GM12878 (cell line): ENCODE measurements around the gene TBC1D22B. TPM values are rescaled to one million over a fixed set of nuclear protein-coding genes. Genes with fewer than 3 reads are reported as not detected.

Experiments used
- BMI1 ChIP-seq: fragments of 450-650 bp; IDR thresholded peaks from 2 replicates; pipeline ENCODE4 v1.6.1; 2016; ENCODE audit warnings: mild to moderate bottlenecking, moderate library complexity, borderline replicate concordance
- CBX3 ChIP-seq: fragments of 200-600 bp; sonication (generic); IDR thresholded peaks from 2 replicates; pipeline ENCODE4 v1.6.1; 2016; ENCODE audit warnings: low read depth, borderline replicate concordance
- CHD4 ChIP-seq: fragments of 200-600 bp; sonication (generic); IDR thresholded peaks from 2 replicates; pipeline ENCODE4 v1.6.1; 2016; ENCODE audit warnings: mild to moderate bottlenecking
- DPF2 ChIP-seq: fragments of 450-650 bp; IDR thresholded peaks from 2 replicates; pipeline ENCODE4 v1.6.1; 2017; ENCODE audit warnings: mild to moderate bottlenecking
- HDAC6 ChIP-seq: fragments of 200-600 bp; sonication (generic); IDR thresholded peaks from one replicate; pipeline ENCODE4 v1.8.0; 2017; ENCODE audit warnings: antibody characterized with exemption; ENCODE audit not compliant: unreplicated experiment
- IKZF2 ChIP-seq, 2 experiments: fragments of 450-650 bp; IDR thresholded peaks; 2 replicates each; pipeline ENCODE4 v1.6.1; 2017; ENCODE audit warnings: mild to moderate bottlenecking in 2 of 2, moderate library complexity in 2 of 2
- KDM1A ChIP-seq: fragments of 200-600 bp; sonication (generic); IDR thresholded peaks from 2 replicates; pipeline ENCODE4 v1.6.1; 2016; ENCODE audit warnings: borderline replicate concordance
- RAD51 ChIP-seq: fragments of 450-650 bp; IDR thresholded peaks from 2 replicates; pipeline ENCODE4 v1.6.1; 2016; ENCODE audit warnings: moderate library complexity, mild to moderate bottlenecking, inconsistent platforms
- RB1 ChIP-seq: fragments of 450-650 bp; formaldehyde crosslinking; IDR thresholded peaks from 2 replicates; pipeline ENCODE4 v1.6.1; 2017; ENCODE audit warnings: mild to moderate bottlenecking, borderline replicate concordance
- TCF3 ChIP-seq: IDR thresholded peaks from 2 replicates; pipeline ENCODE4 v1.6.1; 2012; ENCODE audit warnings: low read depth, mild to moderate bottlenecking, low read length, borderline replicate concordance; ENCODE audit not compliant: insufficient read depth
- ZNF622 ChIP-seq: fragments of 450-650 bp; IDR thresholded peaks from 2 replicates; pipeline ENCODE4 v1.6.1; 2017; ENCODE audit warnings: mild to moderate bottlenecking, inconsistent platforms
- polyA plus RNA-seq, 11 experiments: library from polyadenylated mRNA; depleted of rRNA in 4 of 11; unstranded in 6 of 11; stranded (reverse) in 5 of 11; fragments of >200 nt; fragmentation: Nextera tagmentation in 4 of 11; fragmentation: Illumina TruSeq in 1 of 11; extraction: Ambion mirVana in 4 of 11; extraction: Trizol in 1 of 11; gene quantifications; 1 replicate in 1 of 11; 2 replicates in 10 of 11; pipeline versions ENCODE4 v1.2.1 to v1.2.3, GENCODE V29; 2011 to 2016; ENCODE audit warnings: inconsistent platforms in 2 of 11, missing spikeins in 2 of 11, low read depth in 1 of 11
- total RNA-seq, 4 experiments: library from RNA; depleted of rRNA in 3 of 4; stranded (reverse); fragments of >200 nt in 3 of 4; fragmentation: Illumina TruSeq in 1 of 4; extraction: Trizol in 1 of 4; gene quantifications; 2 replicates each; pipeline versions ENCODE4 v1.2.1 to v1.2.3, GENCODE V29; 2013 to 2021
- TF ChIP-seq, protein P1 (sequence below): IDR thresholded peaks from 2 replicates; pipeline ENCODE4 v1.6.1; 2012; ENCODE audit warnings: mild to moderate bottlenecking, low read depth, low read length
- TF ChIP-seq, protein P2 (sequence below): IDR thresholded peaks from 2 replicates; pipeline ENCODE4 v1.6.1; 2011; ENCODE audit warnings: low read depth, mild to moderate bottlenecking, low read length, moderate library complexity, borderline replicate concordance; ENCODE audit errors: extremely low read depth
- TF ChIP-seq, protein P3 (sequence below): fragments of 450-650 bp; IDR thresholded peaks from 2 replicates; pipeline ENCODE4 v1.6.1; 2018; ENCODE audit warnings: mild to moderate bottlenecking, low read depth, moderate library complexity; ENCODE audit not compliant: partially characterized antibody
- TF ChIP-seq, protein P4 (sequence below): IDR thresholded peaks from 2 replicates; pipeline ENCODE4 v1.6.1; 2011; ENCODE audit warnings: borderline replicate concordance, low read depth, mild to moderate bottlenecking, moderate library complexity, low read length; ENCODE audit not compliant: insufficient read depth, poor library complexity, severe bottlenecking
- TF ChIP-seq, protein P5 (sequence below): fragments of 450-650 bp; conservative IDR thresholded peaks from 2 replicates; pipeline ENCODE4 v1.6.1; 2017; ENCODE audit warnings: mild to moderate bottlenecking, moderate library complexity

The TBC1D22B gene
- total and polyA plus RNA-seq, 10 of the 15 experiments (the other 5 are each of a cell fraction or from before 2014, with no cell fraction given), result 3.4 to 18.7 (median 14.1) TPM

DNA sequence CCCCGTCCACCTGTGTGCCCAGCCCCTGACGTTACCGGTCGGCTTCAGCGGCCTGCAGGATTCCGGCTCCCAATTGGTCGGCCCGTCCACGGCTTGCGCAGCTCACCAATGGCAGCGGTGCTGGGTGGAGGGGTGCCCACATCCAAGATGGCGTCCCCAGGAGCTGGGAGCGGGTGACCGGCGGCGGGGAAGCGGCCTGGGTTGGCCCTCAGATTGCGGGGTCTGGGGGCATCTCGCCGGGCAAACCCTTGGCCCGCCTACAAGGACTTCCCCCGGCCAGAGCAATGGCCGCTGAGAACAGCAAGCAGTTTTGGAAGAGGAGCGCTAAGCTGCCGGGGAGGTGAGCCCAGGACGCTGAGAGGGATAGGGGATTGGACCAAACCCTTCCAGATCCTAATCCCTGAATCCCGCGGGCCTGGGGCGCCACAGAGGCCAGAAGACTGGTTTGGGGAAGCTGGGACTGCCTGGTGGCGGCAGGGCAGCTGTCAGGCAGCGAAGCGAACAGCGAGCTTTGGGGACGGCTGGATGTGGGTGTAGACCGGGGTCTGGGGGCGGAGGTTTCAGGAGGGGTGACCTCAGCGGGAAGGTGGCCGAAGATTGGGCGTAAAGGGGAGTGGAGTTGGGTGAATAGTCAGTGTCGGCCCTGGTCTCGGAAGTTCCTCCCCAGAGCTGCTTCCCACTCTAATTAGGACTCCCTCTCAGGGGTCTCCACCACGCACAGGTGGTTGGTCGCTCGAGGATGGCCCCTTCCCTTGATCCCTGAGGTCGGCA, at the start of gene TBC1D22B, which contains the start of gene TMEM217 (continued):
- TF ChIP-seq, protein P1, sequence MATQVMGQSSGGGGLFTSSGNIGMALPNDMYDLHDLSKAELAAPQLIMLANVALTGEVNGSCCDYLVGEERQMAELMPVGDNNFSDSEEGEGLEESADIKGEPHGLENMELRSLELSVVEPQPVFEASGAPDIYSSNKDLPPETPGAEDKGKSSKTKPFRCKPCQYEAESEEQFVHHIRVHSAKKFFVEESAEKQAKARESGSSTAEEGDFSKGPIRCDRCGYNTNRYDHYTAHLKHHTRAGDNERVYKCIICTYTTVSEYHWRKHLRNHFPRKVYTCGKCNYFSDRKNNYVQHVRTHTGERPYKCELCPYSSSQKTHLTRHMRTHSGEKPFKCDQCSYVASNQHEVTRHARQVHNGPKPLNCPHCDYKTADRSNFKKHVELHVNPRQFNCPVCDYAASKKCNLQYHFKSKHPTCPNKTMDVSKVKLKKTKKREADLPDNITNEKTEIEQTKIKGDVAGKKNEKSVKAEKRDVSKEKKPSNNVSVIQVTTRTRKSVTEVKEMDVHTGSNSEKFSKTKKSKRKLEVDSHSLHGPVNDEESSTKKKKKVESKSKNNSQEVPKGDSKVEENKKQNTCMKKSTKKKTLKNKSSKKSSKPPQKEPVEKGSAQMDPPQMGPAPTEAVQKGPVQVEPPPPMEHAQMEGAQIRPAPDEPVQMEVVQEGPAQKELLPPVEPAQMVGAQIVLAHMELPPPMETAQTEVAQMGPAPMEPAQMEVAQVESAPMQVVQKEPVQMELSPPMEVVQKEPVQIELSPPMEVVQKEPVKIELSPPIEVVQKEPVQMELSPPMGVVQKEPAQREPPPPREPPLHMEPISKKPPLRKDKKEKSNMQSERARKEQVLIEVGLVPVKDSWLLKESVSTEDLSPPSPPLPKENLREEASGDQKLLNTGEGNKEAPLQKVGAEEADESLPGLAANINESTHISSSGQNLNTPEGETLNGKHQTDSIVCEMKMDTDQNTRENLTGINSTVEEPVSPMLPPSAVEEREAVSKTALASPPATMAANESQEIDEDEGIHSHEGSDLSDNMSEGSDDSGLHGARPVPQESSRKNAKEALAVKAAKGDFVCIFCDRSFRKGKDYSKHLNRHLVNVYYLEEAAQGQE, result no peak
- no peak for TF ChIP-seq CBX3
- TF ChIP-seq, protein P2, sequence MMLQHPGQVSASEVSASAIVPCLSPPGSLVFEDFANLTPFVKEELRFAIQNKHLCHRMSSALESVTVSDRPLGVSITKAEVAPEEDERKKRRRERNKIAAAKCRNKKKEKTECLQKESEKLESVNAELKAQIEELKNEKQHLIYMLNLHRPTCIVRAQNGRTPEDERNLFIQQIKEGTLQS, result no peak
- no peak for TF ChIP-seq HDAC6
- peak; percentile 60; the same call in 1 of the 2 replicates for TF ChIP-seq TCF3
- peak; percentile 85; the same call in 1 of the 2 replicates for TF ChIP-seq RB1
- TF ChIP-seq, protein P3, sequence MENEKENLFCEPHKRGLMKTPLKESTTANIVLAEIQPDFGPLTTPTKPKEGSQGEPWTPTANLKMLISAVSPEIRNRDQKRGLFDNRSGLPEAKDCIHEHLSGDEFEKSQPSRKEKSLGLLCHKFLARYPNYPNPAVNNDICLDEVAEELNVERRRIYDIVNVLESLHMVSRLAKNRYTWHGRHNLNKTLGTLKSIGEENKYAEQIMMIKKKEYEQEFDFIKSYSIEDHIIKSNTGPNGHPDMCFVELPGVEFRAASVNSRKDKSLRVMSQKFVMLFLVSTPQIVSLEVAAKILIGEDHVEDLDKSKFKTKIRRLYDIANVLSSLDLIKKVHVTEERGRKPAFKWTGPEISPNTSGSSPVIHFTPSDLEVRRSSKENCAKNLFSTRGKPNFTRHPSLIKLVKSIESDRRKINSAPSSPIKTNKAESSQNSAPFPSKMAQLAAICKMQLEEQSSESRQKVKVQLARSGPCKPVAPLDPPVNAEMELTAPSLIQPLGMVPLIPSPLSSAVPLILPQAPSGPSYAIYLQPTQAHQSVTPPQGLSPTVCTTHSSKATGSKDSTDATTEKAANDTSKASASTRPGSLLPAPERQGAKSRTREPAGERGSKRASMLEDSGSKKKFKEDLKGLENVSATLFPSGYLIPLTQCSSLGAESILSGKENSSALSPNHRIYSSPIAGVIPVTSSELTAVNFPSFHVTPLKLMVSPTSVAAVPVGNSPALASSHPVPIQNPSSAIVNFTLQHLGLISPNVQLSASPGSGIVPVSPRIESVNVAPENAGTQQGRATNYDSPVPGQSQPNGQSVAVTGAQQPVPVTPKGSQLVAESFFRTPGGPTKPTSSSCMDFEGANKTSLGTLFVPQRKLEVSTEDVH, result no peak
- TF ChIP-seq, protein P4, sequence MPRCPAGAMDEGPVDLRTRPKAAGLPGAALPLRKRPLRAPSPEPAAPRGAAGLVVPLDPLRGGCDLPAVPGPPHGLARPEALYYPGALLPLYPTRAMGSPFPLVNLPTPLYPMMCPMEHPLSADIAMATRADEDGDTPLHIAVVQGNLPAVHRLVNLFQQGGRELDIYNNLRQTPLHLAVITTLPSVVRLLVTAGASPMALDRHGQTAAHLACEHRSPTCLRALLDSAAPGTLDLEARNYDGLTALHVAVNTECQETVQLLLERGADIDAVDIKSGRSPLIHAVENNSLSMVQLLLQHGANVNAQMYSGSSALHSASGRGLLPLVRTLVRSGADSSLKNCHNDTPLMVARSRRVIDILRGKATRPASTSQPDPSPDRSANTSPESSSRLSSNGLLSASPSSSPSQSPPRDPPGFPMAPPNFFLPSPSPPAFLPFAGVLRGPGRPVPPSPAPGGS, result no peak
- TF ChIP-seq RAD51, result 0 out of 2 replicates have a peak, but pooled peaks have one; percentile 11
- TF ChIP-seq DPF2, result peak; percentile 73
- TF ChIP-seq ZNF622, result no peak
- no peak for TF ChIP-seq CHD4
- no peak for TF ChIP-seq KDM1A
- no peak for TF ChIP-seq BMI1
- TF ChIP-seq, protein P5, sequence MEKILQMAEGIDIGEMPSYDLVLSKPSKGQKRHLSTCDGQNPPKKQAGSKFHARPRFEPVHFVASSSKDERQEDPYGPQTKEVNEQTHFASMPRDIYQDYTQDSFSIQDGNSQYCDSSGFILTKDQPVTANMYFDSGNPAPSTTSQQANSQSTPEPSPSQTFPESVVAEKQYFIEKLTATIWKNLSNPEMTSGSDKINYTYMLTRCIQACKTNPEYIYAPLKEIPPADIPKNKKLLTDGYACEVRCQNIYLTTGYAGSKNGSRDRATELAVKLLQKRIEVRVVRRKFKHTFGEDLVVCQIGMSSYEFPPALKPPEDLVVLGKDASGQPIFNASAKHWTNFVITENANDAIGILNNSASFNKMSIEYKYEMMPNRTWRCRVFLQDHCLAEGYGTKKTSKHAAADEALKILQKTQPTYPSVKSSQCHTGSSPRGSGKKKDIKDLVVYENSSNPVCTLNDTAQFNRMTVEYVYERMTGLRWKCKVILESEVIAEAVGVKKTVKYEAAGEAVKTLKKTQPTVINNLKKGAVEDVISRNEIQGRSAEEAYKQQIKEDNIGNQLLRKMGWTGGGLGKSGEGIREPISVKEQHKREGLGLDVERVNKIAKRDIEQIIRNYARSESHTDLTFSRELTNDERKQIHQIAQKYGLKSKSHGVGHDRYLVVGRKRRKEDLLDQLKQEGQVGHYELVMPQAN, result peak; percentile 68
- peak; percentile 78 to 84 for TF ChIP-seq IKZF2 (IDR thresholded peaks at IDR 0.05)
